ENCODE results near the gene POU6F1.

The POU6F1 gene

DNA sequence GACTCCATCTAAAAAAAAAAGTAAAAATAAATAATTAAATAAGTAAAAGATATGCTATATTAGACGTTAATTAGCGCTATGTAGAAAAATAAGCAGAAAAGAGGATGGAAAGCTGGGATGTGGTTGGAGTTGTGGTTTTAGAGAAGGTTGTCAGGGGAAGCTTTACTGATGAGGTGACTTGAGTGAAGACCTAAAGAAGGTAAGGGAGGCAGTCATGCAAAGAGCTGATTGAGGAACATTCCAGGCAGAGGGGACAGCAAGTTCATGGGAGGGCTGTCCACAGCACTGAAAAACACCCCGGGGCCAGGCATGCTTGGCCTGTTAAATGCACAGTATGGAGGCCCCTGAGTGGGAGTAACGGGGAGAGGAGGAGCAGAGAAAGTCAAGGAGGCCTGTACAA lies 36.7 kb upstream of the POU6F1 start:
- Histone ChIP-seq H3K27ac (ENCODE audit: insufficient read depth in 1 of 2, low read depth in 1 of 2, low read length in 2 of 2, poor library complexity in 1 of 2, severe bottlenecking in 2 of 2) (no peak overlapping the region), H3K36me3 (ENCODE audit: control insufficient read depth in 4 of 4, insufficient read depth in 4 of 4, low read length in 3 of 4) (no peaks in the 10 kb centered on the region), H3K27me3 (replicated peaks in 2 of 5; ENCODE audit: control insufficient read depth in 4 of 5, insufficient read depth in 5 of 5, low read length in 4 of 5) (no peaks in the 10 kb centered on the region), H3K4me1 (ENCODE audit: control extremely low read depth in 1 of 4, control insufficient read depth in 4 of 4, insufficient read depth in 4 of 4, low read length in 3 of 4) (peaks cover 0 to 14% (median 4%) of the 10 kb centered on the region in 4 experiments), H3K9me3 (ENCODE audit: control extremely low read depth in 1 of 5, control insufficient read depth in 4 of 5, insufficient read depth in 2 of 5, low read depth in 1 of 5, low read length in 4 of 5) (no peaks in the 10 kb centered on the region), H3K4me3 (ENCODE audit: control insufficient read depth in 1 of 7, extremely low read depth in 1 of 7, insufficient read depth in 4 of 7, low read depth in 2 of 7, low read length in 6 of 7) (no peak overlapping the region)
- WGBS (ENCODE audit: insufficient coverage): 68% methylated on average over 4 of the region's 4 CpGs
- ChIA-PET CTCF (interaction anchor here (0.7 to 1.2 kb wide), 3 partner anchors 8 to 113 kb away, joined by 3 to 5 read pairs (median 4); no protein-coding TSS in a partner anchor), POLR2A (no interaction called here)
- DNase-seq: peak in 2 of 3 donors; percentile 34 to 40

GRCh38 chr12:51253276-51253675 lies 35.4 kb upstream of the POU6F1 start:
- H3K27ac ChIP-seq (ENCODE audit: insufficient read depth in 1 of 2, low read depth in 1 of 2, low read length in 2 of 2, poor library complexity in 1 of 2, severe bottlenecking in 2 of 2): no peak overlapping the region
- ChIA-PET CTCF (interaction anchor here (0.6 to 3.6 kb wide), 8 partner anchors 10 to 1945 kb away, joined by 3 to 22 read pairs (median 3); partner anchors contain the start of gene DAZAP2), POLR2A (interaction anchor here (0.7 to 0.9 kb wide), 2 partner anchors 15 to 36 kb away, joined by 3 to 4 read pairs; partner anchors contain the start of genes DAZAP2 and POU6F1)
- no peaks in the 10 kb centered on the region for H3K27me3 ChIP-seq (replicated peaks in 2 of 5; ENCODE audit: control insufficient read depth in 4 of 5, insufficient read depth in 5 of 5, low read length in 4 of 5)
- peaks cover 0 to 14% (median 5%) of the 10 kb centered on the region in 4 experiments for H3K4me1 ChIP-seq (ENCODE audit: control extremely low read depth in 1 of 4, control insufficient read depth in 4 of 4, insufficient read depth in 4 of 4, low read length in 3 of 4)
- no CpG with 5 or more reads among the region's 1 CpG for WGBS (ENCODE audit: insufficient coverage)
- no peaks in the 10 kb centered on the region for H3K36me3 ChIP-seq (ENCODE audit: control insufficient read depth in 4 of 4, insufficient read depth in 4 of 4, low read length in 3 of 4)
- H3K4me3 ChIP-seq (ENCODE audit: control insufficient read depth in 1 of 7, extremely low read depth in 1 of 7, insufficient read depth in 4 of 7, low read depth in 2 of 7, low read length in 6 of 7): no peak overlapping the region
- no peak for DNase-seq
- H3K9me3 ChIP-seq (ENCODE audit: control extremely low read depth in 1 of 5, control insufficient read depth in 4 of 5, insufficient read depth in 2 of 5, low read depth in 1 of 5, low read length in 4 of 5): no peaks in the 10 kb centered on the region

- Histone ChIP-seq H3K27me3 (replicated peaks in 2 of 5; ENCODE audit: control insufficient read depth in 4 of 5, insufficient read depth in 5 of 5, low read length in 4 of 5) (no peaks in the 10 kb centered on the region), H3K27ac (ENCODE audit: insufficient read depth in 1 of 2, low read depth in 1 of 2, low read length in 2 of 2, poor library complexity in 1 of 2, severe bottlenecking in 2 of 2) (no peak overlapping the region), H3K4me1 (ENCODE audit: control extremely low read depth in 1 of 4, control insufficient read depth in 4 of 4, insufficient read depth in 4 of 4, low read length in 3 of 4) (peaks cover 15 to 34% (median 26%) of the 10 kb centered on the region in 4 experiments), H3K4me3 (ENCODE audit: control insufficient read depth in 1 of 7, extremely low read depth in 1 of 7, insufficient read depth in 4 of 7, low read depth in 2 of 7, low read length in 6 of 7) (no peak overlapping the region), H3K36me3 (ENCODE audit: control insufficient read depth in 4 of 4, insufficient read depth in 4 of 4, low read length in 3 of 4) (peaks cover 0 to 19% (median 7%) of the 10 kb centered on the region in 4 experiments), H3K9me3 (ENCODE audit: control extremely low read depth in 1 of 5, control insufficient read depth in 4 of 5, insufficient read depth in 2 of 5, low read depth in 1 of 5, low read length in 4 of 5) (no peaks in the 10 kb centered on the region)
- POLR2A ChIA-PET: no interaction called here
- CTCF ChIA-PET: interaction anchor here (1.0 to 2.7 kb wide), 2 partner anchors 15 to 93 kb away, joined by 3 to 14 read pairs; no protein-coding TSS in a partner anchor
- whole genome bisulfite sequencing (ENCODE audit: insufficient coverage): 91% methylated on average over 11 of the region's 14 CpGs
- no peak for DNase-seq
These were observed 29.8 kb upstream of the POU6F1 start for GRCh38 chr12:51247523-51248206.

DNA sequence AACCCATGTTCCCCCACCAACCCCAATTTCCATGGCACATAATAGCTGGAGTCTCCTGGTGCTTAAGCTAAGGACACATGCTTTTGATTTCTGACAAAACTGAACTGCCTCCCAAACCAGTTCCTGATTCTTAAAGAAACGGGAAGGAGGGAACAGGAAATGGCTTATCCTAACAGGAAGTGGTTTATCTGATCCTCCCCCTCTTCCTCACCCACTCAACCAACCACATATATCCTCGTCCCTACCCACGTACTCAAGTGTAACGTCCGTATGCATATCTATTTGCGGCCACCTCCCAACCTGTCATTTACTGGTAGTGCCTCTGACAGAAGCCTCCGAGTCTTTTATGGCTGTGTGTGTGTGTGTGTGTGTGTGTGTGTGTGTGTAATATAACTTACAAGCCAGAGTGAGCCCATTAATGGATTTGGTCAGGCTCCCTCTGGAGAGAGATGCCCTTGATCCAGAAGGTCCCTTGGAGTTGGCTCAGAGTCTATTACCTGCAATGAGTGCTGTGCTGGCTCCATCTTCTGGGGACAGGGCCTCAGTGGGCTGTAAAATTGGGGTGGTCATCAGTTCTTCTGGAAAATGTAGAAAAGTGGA lies 28.5 kb upstream of the POU6F1 start:
- Histone ChIP-seq H3K4me1 (ENCODE audit: control extremely low read depth in 1 of 4, control insufficient read depth in 4 of 4, insufficient read depth in 4 of 4, low read length in 3 of 4) (peaks cover 17 to 43% (median 26%) of the 10 kb centered on the region in 4 experiments), H3K27ac (ENCODE audit: insufficient read depth in 1 of 2, low read depth in 1 of 2, low read length in 2 of 2, poor library complexity in 1 of 2, severe bottlenecking in 2 of 2) (peak overlapping the region in 1 of 2 experiments; percentile 50), H3K9me3 (ENCODE audit: control extremely low read depth in 1 of 5, control insufficient read depth in 4 of 5, insufficient read depth in 2 of 5, low read depth in 1 of 5, low read length in 4 of 5) (no peaks in the 10 kb centered on the region), H3K36me3 (ENCODE audit: control insufficient read depth in 4 of 4, insufficient read depth in 4 of 4, low read length in 3 of 4) (peaks cover 5 to 30% (median 16%) of the 10 kb centered on the region in 4 experiments), H3K27me3 (replicated peaks in 2 of 5; ENCODE audit: control insufficient read depth in 4 of 5, insufficient read depth in 5 of 5, low read length in 4 of 5) (no peaks in the 10 kb centered on the region), H3K4me3 (ENCODE audit: control insufficient read depth in 1 of 7, extremely low read depth in 1 of 7, insufficient read depth in 4 of 7, low read depth in 2 of 7, low read length in 6 of 7) (peak overlapping the region in 4 of 7 experiments; percentile 1 to 56 (median 39))
- ChIA-PET CTCF (interaction anchor here (1.1 kb wide), 1 partner anchor 16 kb away, joined by 4 read pairs; no protein-coding TSS in a partner anchor), POLR2A (no interaction called here)
- DNase-seq: peak; percentile 71 to 80 (median 75)
- 10% methylated on average over 2 of the region's 7 CpGs for WGBS (ENCODE audit: insufficient coverage)

DNA sequence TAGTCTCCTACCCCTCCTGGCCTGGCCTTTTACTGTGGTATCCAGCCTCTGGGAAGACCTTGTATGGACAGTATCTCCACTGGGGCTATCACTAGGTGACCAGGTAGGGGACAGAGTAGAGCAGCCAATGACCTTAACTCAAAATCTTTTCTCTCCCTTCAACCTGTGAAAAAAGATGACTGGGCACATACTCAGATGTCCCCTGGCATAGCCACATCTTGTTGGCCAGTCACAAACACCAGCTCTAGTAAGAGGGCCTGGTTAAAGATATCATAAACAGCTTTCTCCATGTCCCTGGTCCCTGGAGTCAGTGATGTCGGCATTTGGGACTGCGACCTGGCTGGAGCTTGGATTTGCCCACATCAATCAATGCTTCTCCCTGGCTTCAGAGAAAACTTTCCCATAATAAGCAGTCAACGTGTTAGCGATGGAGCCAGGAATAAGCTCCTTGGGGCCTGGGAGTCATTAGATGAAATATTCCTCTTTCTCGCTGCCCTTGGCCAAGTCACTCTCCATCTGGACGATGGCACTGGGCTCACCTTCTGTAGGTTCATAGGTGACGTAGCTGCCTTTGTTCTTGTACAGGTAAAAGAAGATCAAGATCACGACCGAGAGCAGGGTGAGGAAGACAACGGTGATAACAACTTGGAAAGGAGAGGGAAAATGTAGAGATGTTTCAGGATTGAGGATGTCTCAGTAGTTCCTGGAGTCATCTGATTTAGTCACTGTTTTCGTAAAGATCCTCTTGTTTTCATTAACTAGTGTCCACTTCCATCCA lies 27.8 kb upstream of the POU6F1 start:
- H3K27ac ChIP-seq (ENCODE audit: insufficient read depth in 1 of 2, low read depth in 1 of 2, low read length in 2 of 2, poor library complexity in 1 of 2, severe bottlenecking in 2 of 2): peak overlapping the region in 1 of 2 experiments; percentile 50
- H3K4me1 ChIP-seq (ENCODE audit: control extremely low read depth in 1 of 4, control insufficient read depth in 4 of 4, insufficient read depth in 4 of 4, low read length in 3 of 4): peaks cover 17 to 50% (median 27%) of the 10 kb centered on the region in 4 experiments
- DNase-seq: peak in 1 of 3 donors; percentile 24
- H3K4me3 ChIP-seq (ENCODE audit: control insufficient read depth in 1 of 7, extremely low read depth in 1 of 7, insufficient read depth in 4 of 7, low read depth in 2 of 7, low read length in 6 of 7): peak overlapping the region in 2 of 7 experiments; percentile 1 to 55
- H3K27me3 ChIP-seq (replicated peaks in 2 of 5; ENCODE audit: control insufficient read depth in 4 of 5, insufficient read depth in 5 of 5, low read length in 4 of 5): no peaks in the 10 kb centered on the region
- no peaks in the 10 kb centered on the region for H3K9me3 ChIP-seq (ENCODE audit: control extremely low read depth in 1 of 5, control insufficient read depth in 4 of 5, insufficient read depth in 2 of 5, low read depth in 1 of 5, low read length in 4 of 5)
- H3K36me3 ChIP-seq (ENCODE audit: control insufficient read depth in 4 of 4, insufficient read depth in 4 of 4, low read length in 3 of 4): peaks cover 7 to 37% (median 23%) of the 10 kb centered on the region in 4 experiments
- ChIA-PET POLR2A (no interaction called here), CTCF (interaction anchor here (1.0 to 1.1 kb wide), 2 partner anchors 17 to 22 kb away, joined by 4 read pairs; no protein-coding TSS in a partner anchor)
- 95% methylated on average over 10 of the region's 11 CpGs for WGBS (ENCODE audit: insufficient coverage)

DNA sequence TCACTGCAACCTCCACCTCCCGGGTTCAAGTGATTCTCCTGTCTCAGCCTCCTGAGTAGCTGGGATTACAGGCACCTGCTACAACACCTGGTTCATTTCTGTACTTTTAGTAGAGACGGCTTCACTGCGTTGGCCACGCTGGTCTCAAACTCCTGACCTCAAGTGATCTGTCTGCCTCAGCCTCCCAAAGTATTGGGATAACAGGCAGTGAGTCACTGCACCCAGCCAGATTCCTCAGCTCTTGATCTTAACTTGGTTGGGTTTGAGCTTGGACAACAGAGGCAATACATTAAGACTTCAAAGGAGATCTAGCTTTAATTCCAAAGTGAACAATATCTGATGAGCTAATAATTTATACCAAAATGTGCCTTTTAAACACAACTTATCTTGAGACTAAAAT lies 26.4 kb upstream of the POU6F1 start:
- Histone ChIP-seq H3K27ac (ENCODE audit: insufficient read depth in 1 of 2, low read depth in 1 of 2, low read length in 2 of 2, poor library complexity in 1 of 2, severe bottlenecking in 2 of 2) (no peak overlapping the region), H3K9me3 (ENCODE audit: control extremely low read depth in 1 of 5, control insufficient read depth in 4 of 5, insufficient read depth in 2 of 5, low read depth in 1 of 5, low read length in 4 of 5) (no peaks in the 10 kb centered on the region), H3K27me3 (replicated peaks in 2 of 5; ENCODE audit: control insufficient read depth in 4 of 5, insufficient read depth in 5 of 5, low read length in 4 of 5) (no peaks in the 10 kb centered on the region), H3K4me3 (ENCODE audit: control insufficient read depth in 1 of 7, extremely low read depth in 1 of 7, insufficient read depth in 4 of 7, low read depth in 2 of 7, low read length in 6 of 7) (no peak overlapping the region), H3K4me1 (ENCODE audit: control extremely low read depth in 1 of 4, control insufficient read depth in 4 of 4, insufficient read depth in 4 of 4, low read length in 3 of 4) (peaks cover 22 to 61% (median 36%) of the 10 kb centered on the region in 4 experiments), H3K36me3 (ENCODE audit: control insufficient read depth in 4 of 4, insufficient read depth in 4 of 4, low read length in 3 of 4) (peaks cover 7 to 44% (median 28%) of the 10 kb centered on the region in 4 experiments)
- ChIA-PET POLR2A (interaction anchor here (0.8 to 1.1 kb wide), 2 partner anchors 8 to 97 kb away, joined by 3 read pairs; no protein-coding TSS in a partner anchor), CTCF (interaction anchor here (0.9 to 3.4 kb wide), 4 partner anchors 25 to 227 kb away, joined by 3 to 10 read pairs (median 4); no protein-coding TSS in a partner anchor)
- no peak for DNase-seq
- 83% methylated on average over 4 of the region's 4 CpGs for WGBS (ENCODE audit: insufficient coverage)
